Spleen (tissue), 7 donors: ENCODE results near the gene NUTF2.

Experiments
- CTCF ChIP-seq, 11 experiments: fragments of 200-600 bp in 7 of 11; fragments of 450-650 bp in 4 of 11; sonication (generic) in 4 of 11; IDR thresholded peaks in 8 of 11; conservative IDR thresholded peaks in 3 of 11; 1 replicate in 7 of 11; 2 replicates in 4 of 11; pipeline versions ENCODE4 v1.4.0 to v1.8.0; 2016 to 2021; ENCODE audit warnings: antibody characterized with exemption in 11 of 11, inconsistent platforms in 4 of 11, mild to moderate bottlenecking in 1 of 11
- POLR2A ChIP-seq, 3 donors: fragments of 450-650 bp; IDR thresholded peaks; one replicate each; pipeline ENCODE4 v1.5.1; 2017; ENCODE audit warnings: antibody characterized with exemption in 3 of 3, mild to moderate bottlenecking in 1 of 3
- POLR2AphosphoS5 ChIP-seq, 3 donors: sonication (generic); formaldehyde crosslinking; IDR thresholded peaks; one replicate each; pipeline ENCODE4 v1.5.1; 2017; ENCODE audit warnings: antibody characterized with exemption in 3 of 3
- donor health status: DM: no; HTN: no; CAD: no; lungs with moderate emphysema.
- donor health status: DM: no; HTN: no; CAD: no.
- donor health status: DM: no; HTN: no; CAD: no.

GRCh38 chr16:67888331-67888730 is 41.6 kb downstream of the NUTF2 start:
- TF ChIP-seq POLR2A (IDR thresholded peaks at IDR 0.05), result no peak
- no peak for TF ChIP-seq POLR2AphosphoS5 (IDR thresholded peaks at IDR 0.05)
- no peak for TF ChIP-seq CTCF (IDR thresholded peaks at IDR 0.05 in 8 of 11, conservative IDR thresholded peaks at IDR 0.05 in 3 of 11)
